ENCODE results near the gene TSHZ2.
"Not testable (repeated sequence)": the region's sequence is repeated elsewhere in the genome, so short reads cannot be mapped to it uniquely, and the experiment has no call there.

Gene TSHZ2

GRCh38 chr20:52996658-52997057, 24.5 kb downstream of the TSHZ2 start:
- DNase-seq, result no peak

DNA sequence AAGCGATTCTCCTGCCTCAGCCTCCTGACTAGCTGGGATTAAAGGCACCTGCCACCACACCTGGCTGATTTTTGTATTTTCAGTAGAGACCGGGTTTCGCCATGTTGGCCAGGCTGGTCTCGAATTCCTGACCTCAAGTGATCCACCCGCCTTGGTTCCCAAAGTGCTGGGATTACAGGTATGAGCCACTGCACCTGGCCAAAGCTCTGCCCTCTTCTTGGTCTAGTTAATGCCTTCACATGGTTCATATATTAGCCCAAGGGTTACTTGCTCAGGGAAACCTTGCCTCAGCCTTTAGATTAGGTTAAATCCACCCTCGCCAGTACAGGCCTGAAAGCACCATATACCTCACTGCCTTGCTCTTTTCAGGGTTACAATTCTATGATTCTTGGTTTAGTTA, 26.1 kb downstream of the TSHZ2 start:
- DNase-seq, result no peak

- DNase-seq, result no peak
Measured at GRCh38 chr20:52999040-52999439, 26.9 kb downstream of the TSHZ2 start.

DNA sequence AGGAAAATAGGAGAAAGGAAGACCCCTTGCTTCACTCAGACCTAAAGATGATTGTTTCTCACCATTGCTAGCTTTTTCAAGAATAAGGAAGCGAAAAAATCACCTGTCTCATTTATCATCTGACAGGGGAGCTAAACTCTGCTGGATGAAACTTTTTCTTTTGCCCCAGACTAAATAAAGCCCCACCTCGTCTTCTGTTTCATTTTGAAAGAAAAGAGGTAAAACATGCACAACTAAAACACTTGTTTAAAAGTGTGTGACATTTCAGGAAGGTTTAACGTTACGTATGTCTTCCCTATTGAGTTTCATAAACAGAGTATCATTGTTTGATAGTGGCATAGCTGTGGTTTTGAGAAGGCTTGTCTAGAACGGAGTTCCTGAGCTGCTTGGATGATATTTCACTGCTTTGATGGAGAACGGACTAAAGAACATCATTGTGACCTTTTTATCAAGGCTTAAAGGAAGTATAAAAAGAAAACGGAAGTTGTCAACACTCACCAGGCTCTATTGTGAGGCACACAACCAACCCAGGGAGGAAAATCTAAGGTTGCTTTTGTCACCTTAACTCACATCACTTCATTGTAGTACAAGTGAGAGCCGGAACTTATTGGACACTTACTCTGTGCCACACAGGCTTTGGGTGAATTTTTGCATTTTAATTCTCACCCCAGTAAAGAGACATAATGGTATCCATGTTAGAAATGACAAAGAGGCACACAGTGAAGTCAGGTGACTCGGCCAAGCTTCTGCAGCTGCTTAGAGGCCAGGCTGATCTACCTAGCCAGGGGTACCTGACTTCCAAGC, 29.5 kb downstream of the TSHZ2 start:
- DNase-seq, result no peak

GRCh38 chr20:53002786-53003185, 30.6 kb downstream of the TSHZ2 start:
- no peak for DNase-seq

DNA sequence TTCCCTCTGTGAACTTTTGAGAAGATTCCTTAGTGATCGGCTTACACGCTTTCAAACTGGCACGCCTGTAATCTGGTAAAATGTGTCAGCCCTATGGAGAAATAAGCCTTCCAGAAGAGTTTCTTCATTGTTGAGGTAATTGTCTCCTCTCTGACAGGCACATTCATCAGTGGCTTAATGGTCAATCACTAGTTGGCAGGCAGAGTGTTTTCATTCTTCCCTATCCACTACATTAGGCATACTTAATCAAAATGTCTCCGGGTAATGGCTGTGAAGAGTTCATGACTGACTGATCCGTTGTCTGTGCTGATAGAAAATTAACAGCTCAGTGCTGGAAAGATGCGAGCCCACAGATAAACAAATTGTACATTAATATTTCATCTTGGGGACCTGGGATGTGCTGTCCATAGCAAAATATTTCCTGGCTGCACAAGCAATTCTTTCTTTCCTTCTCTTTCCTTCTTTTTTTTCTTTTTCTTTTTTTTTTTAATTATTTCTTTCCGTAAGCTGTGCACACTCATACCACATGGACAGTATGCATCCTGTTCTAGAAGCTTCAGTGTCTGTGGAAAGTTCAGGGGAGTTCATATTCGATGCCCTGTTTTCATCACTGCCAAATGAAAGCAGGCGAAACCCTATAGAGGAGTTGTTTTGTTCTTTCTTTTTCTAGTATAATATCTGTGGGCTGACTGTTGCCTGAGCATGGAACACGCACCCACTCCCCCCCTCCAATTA, 31.4 kb downstream of the TSHZ2 start:
- no peak for DNase-seq

DNA sequence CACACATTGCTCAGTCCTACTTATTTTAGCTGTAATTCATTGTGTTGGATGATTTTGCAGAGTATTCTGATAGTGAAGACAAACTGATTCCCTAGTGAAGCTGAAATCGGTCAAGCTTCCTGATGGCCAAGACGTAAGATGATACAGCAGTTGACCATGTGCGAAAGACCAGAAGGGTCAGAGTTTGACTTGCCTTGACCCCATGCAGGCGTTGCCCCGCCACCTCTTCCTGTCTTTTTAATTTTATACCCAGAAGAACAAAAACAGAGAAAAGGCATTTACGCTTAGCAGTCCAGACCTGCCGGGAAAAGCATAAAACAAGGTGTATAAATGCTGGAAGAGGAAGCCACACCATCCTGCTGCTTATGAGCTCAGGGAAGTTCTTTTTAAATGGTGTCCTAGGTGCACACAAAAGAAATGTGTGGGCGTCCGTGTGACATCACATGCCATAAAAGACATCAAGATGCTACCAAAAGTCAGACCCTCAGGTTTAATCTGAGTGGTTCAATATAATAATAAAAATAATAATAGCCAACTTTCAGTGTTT, 32.2 kb downstream of the TSHZ2 start:
- no peak for DNase-seq

GRCh38 chr20:53009979-53010735, 38.0 kb downstream of the TSHZ2 start:
- DNase-seq, result no peak

DNA sequence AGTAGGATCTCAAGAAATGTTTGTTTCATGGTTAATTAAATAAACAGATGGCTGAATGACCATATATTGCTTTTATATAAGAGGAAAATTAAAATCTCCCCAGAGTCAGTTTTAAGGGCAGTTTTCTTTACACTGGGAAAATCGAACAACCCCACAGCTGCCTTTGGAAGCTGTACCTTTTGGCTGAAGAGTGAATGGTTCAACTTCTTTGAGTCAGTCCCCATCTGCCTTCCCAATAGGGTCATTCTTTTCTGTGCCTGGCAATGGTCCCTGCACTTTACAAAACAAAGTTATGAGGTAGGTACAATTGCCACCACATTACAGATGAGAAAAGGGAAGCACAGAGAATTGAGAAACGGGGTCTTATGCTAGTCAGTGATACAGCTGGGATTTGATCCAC, 39.5 kb downstream of the TSHZ2 start:
- no peak for DNase-seq

GRCh38 chr20:53013183-53013582, 41.0 kb downstream of the TSHZ2 start:
- DNase-seq, result no peak

GRCh38 chr20:53013847-53014246, 41.7 kb downstream of the TSHZ2 start:
- DNase-seq, result no peak

- DNase-seq, result no peak
Measured at GRCh38 chr20:53016071-53016470, 43.9 kb downstream of the TSHZ2 start.

DNA sequence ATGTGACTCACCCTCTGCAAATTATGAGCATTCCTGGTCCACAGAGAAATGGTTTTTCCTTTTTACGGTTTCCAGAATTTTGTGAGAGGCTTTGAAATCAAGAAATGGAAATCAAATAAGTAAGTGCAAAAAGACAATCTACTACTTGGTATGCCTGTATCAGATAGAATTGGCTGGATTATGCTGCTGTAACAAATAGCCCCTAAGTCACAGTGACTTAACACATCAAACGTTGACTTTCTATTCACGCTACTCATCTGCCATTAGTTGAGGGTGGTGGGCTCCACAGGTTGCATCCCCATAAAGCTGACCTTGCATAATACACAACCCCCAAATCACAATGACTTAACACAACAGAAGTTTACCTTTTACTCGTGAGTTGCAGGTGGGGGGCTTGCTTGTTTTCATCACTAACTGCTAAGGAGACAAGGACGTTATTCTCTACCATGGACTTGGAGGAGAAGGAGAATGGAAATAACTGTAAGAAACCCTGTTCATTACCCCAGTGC, 44.4 kb downstream of the TSHZ2 start:
- DNase-seq, result no peak

GRCh38 chr20:53017206-53017605, 45.0 kb downstream of the TSHZ2 start:
- no peak for DNase-seq

GRCh38 chr20:53019464-53019863, 47.3 kb downstream of the TSHZ2 start:
- no peak for DNase-seq

DNA sequence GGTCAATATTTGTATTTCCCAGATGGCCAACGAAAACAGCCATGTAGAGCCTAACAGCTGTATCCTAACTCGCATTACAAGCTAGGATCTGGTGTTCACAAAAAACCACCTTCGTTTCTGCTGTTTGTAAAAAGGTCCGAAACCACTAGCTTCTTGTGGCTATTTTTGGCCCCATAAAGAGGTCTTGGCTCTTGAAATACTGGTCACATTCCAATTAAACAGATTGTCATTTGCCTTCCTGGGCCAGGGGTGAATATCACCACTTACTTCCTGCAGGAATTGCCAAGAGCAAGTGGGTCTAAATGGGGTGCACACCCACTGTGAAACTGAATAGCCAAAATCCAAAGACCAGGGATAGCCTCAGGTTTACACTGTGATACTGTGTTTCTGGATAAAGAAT, 48.2 kb downstream of the TSHZ2 start:
- no peak for DNase-seq

DNA sequence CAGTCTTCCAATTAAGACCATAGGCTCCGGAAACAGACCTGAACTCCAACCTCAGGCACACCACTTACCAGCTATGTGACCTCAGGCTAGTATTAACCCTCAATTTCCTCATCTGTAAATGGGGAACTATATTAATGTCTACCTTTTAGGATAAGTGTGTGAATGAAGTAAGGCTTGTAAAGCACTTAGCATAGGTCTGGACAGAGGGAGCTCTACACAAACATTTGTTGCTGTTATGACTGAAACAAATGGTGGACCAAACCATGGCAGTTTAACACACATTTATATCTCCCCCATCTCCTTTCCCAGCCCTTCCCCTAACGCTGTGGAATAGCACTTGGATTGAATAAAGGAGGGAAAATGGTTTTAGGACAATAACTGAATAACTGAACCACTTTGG, 48.7 kb downstream of the TSHZ2 start:
- no peak for DNase-seq

- DNase-seq, result no peak
Measured at GRCh38 chr20:53021934-53022333, 49.8 kb downstream of the TSHZ2 start.

DNA sequence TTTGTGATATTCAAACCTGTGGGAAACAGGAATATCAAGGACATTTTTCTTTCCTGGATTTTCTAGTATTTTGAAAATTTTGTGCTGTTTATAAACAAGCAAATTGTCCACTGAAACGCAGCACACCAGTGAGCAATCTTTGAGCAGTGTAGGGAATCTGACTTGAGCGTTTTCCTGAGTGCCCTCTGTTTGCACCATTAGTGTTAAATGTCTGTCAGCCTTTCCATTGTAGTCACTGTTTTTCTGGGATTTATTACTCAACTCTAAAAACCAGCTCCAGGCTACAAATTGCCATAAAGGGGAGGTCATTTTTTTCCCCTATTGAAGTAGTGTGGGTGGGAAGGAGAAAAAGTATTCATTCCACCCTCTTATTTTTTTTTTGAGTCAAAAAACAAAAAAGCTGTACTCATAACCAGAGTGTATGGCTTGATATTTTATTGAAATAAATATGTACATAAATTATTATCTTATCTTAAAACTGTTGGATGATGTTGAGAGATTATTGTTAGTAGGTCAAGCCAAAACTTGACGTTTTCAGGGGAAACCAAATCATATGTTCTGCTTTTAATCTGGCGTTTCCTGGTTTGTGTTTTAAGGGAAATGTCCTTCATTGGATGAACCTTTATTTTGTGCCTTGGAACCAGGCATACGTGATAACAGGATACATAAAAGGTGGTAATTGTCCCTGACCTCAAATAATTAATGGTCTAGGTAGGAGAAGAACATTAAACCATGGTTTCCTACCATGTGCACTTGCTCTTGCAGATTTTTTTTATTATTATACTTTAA, 51.8 kb downstream of the TSHZ2 start:
- no peak for DNase-seq

DNA sequence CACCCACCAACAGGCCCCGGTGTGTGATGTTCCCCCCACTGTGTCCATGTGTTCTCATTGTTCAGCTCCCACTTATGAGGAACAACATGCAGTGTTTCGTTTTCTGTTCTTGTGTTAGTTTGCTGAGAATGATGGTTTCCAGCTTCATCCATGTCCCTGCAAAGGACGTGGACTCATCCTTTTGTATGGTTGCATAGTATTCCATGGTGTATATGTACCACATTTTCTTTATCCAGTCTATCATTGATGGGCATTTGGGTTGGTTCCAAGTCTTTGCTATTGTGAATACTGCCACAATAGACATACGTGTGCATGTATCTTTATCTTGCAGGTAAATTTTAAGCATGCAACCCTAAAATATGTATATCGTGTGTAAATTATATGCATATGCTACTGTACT, 52.5 kb downstream of the TSHZ2 start:
- not testable (repeated sequence) for DNase-seq

GRCh38 chr20:53027089-53027488, 54.9 kb downstream of the TSHZ2 start:
- DNase-seq, result no peak

DNA sequence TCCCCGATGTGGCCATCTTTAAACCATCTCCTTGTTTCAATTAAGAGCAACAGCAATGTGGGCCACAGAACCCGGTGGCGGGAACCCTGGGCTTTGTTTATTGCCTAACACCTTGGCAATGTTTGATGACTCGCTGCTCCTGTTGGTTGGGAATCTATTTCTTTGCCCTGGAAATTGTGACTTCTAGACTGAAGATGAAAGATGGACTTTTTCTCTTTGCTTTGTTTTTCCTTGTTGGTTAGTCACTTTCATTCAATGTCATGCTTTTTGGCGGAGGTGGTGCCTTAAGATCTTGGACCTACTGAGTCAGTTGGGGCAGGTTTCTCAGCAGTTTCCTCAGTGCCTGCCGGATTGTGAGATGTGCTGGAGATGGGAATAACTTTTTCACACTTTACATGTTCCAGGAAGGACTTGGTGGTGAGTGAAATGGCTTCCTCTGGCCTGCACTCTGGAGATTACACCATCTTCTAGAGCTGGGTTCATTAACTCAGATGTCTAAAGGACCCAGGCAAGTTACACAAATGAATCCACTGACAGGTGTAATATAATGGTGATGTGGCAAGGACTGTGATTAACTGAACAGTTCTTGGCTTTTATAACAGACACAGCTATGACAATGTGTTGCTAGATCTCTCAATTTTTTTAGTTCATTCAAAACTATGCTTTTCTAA, 56.3 kb downstream of the TSHZ2 start:
- DNase-seq, result peak; percentile 48 to 56

All from stimulated activated CD4-positive, alpha-beta T cell treated with anti-CD3 and anti-CD28 coated beads, Interleukin-2, amount 100 ng/mL, for 24 hours (primary cell).